SIG-M5 (cell line): ENCODE results near the gene SF3A2.
"Not testable (repeated sequence)": the region's sequence is repeated elsewhere in the genome, so short reads cannot be mapped to it uniquely, and the experiment has no call there.

Experiments
- DNase-seq: peaks from one replicate; lab custom pipeline; 2025; lab: John Stamatoyannopoulos, UW

Gene SF3A2, protein sequence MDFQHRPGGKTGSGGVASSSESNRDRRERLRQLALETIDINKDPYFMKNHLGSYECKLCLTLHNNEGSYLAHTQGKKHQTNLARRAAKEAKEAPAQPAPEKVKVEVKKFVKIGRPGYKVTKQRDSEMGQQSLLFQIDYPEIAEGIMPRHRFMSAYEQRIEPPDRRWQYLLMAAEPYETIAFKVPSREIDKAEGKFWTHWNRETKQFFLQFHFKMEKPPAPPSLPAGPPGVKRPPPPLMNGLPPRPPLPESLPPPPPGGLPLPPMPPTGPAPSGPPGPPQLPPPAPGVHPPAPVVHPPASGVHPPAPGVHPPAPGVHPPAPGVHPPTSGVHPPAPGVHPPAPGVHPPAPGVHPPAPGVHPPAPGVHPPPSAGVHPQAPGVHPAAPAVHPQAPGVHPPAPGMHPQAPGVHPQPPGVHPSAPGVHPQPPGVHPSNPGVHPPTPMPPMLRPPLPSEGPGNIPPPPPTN

DNA sequence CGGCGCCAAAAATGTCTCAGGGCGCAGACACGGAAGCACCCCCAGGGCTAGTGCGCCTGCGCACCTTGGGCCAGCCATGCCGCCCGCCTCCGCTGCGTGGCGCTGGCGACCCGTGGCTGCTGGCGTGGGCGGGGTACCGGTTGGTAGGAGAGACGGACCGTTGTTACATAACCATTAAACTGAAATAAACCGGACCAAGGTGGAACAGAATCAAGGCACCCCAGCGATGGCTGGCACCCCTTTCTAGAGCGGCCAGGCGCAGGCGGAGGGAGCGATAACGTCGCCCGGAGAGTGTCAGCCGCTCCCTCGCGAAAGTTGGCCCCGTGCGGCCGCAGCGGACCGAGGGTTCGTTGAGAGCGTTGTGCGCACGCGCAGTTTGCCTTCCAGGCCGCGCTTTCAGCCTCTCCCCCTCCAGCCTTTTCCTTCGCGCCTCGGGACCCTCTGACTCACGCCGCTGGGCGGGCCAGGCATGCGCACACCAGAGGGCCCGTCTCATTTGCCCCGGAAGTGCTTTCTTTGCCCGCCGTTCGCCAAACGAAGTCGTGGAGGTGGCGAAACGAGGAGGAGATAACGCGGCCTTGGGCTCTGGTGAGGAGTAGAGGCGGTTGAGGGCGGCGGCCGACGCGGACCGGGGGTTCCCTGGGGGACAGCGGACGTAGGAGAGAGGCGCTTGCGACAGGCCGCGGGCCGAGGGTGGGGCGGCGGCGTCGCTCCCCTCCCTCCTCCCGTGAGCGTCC lies at the start of gene SF3A2, which contains the start of gene PLEKHJ1:
SF3A2 (plus strand) TSS at position 511 of the 737 bp plus-strand sequence. CDS start 6,595 bp downstream, outside the sequence.
PLEKHJ1 (minus strand) TSS at position 16 of the 737 bp plus-strand sequence. CDS start 81 bp downstream, outside the sequence.
- DNase-seq = peak; percentile 79

DNA sequence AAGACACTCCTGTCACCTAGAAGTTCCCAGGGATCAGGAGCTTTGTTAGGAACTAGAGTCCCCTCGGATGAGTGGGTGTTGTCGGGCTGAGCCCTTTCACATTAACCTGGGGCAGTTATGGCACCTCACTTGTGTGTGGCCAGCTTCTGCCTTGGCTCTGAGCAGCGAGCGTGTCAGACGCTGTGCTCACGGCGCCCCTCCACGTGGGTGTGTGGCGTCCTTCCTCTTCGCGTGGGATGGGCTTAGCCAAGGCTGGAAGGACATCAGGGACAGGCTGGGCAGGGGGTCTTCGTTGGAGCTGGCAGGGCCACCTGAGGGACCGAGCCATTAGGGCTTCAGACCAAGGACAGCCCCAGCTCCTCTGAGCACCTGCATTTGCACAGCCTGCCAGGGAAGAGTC lies 49.5 kb upstream of the SF3A2 start:
- DNase-seq = no peak

DNA sequence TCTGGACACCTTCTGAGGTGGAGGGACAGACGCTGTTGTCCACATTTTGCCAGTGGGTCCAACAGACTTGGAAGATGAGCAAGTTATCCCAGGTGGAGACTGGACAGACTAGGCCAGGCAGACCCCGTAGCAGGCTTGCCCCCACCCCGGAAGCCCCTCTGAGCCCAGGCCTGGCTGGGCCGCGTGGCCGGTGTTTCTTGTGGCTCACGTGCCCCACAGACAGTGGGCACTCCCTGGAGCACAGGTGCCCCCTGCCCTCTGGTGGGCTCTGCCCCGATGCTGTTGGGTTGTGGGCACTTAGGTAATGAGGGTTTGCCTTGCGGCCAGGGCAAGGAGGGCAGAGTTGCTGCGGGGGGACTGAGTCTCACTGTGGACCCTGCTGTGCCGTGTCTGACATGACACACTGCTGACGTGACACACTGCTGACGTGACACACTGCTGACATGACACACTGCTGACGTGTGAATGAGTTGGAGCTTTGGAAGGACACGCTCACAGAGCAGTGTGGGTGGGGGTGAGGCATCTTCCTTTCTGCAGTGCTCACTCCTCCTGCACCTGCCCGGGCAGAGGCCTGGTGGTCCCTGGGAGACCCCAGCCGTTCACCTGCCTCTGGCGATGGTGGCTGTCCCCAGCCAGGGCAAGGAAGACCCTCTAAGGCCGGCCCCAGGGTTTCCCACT lies 47.8 kb upstream of the SF3A2 start:
- DNase-seq = no peak

DNA sequence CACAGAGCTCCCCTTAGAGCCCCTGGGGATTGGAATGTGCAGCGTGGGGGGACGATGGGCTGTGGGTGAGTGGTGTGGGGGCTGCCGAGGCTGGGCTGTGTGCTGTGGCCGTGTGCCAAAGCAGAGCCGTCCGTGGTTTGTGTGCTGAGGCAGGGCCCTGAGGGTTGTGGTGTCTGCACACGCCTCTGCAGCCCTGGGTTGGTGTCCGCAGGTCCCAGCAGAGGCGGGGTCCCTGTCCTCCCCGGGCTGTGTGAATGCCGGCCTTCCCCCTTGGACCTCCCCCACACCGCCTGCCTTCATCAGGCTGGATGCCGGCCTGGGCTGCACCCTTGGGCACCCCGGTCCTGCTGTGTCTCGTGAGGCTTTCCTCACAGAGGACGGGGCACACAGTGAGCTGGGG lies 46.7 kb upstream of the SF3A2 start:
- DNase-seq = no peak

DNA sequence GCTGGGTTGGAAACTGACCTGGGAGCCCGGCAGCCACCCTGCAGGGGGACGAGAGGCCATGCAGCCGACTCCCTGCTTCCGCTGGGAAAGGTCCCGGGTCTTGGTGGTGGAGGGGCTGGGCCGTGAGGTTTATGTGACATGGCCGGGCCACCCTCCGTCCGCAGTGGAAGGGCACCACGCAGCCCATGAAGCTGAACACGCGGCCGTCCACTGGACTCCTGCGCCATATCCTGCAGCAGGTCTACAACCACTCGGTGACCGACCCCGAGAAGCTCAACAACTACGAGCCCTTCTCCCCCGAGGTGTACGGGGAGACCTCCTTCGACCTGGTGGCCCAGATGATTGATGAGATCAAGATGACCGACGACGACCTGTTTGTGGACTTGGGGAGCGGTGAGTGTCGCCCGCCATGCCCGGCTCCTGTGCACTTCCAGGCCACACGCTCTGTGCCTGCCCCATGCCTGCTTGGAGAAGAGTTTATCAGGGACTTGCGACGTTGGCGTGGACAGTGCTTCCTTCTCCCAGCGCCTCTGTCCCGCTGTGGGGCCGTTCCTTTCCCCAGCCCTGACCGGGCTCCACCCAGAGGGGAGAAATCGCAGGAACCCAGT lies 45.7 kb upstream of the SF3A2 start:
- no peak for DNase-seq

DNA sequence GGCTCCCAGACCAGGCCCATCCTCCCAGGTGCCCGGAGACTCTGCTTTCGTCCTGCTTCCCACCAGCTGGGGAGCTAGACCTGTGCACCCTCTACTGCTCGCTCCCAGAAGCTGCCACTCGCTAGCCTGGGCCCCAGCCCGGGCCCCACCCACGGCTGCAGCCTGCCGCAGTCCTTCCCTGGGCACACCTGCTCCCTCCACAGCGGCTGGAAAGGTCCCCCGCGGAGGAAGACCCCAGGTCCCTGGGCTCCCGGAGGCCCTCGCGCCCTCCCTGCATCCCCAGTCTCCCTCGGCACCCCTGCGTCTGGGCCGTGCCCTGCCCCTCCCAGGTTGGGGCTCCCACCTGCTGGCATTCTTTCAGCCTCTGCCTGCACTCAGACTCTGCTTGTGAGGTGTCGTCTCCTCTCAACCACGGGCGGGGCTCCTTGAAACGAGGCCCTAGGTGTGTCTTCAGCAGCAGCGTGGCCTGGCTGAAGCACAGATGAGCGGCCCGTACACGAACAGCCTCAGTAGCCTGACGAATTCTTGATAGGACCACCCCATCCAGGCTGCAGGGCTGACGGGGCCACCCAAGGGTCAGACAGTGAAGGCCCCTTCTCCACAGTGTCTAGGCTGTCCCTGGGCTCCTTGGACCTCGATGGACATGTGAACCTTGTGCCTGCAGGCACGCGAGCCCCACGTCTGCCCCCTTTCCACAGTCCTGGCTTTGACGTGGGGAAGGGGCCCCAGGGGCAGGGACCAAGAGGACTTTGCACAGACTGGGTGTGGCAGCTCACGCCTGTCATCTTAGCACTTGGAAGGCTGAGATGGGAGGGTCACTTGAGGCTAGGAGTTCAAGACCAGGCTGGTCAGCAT lies 44.9 kb upstream of the SF3A2 start:
- no peak for DNase-seq

DNA sequence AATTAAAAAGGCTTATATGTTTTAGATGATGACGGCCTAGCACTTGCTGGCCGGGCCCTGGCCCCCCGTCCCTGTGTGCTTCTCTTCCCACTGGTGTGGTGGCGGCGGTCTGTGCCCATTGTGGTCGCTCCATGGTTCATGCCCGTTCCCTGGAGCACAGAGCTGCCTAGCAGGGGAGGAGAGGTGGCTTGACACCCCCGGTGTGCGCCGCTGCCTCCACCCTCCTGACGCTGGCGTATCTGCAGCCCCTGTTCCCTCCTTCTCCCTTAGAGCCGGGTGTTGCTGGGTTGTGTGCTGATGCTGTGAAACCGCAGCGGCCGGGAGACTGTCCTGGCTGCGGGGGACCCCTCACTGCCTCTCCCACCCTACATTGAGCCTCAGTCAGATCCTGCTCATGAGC lies 43.8 kb upstream of the SF3A2 start:
- DNase-seq = no peak

DNA sequence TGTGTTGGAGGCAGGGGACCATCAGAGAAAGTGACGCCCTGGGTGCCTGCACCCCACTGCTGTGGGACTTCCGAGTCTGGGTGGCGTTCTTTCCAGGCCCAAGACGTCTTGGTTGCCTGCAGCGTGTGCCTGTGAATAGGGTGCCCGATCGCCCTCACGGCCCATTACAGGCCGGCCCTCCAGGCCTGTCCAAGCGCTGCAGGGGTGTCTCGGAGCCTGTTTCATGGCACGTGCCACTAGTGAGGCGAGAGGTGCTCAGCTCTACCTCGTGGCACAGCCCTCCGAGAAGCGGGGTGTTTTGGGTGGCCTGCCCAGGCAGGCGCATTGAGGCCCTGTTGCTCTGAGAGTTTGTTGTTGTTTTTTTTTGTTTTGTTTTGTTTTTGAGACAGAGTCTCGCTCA lies 42.8 kb upstream of the SF3A2 start:
- no peak for DNase-seq

DNA sequence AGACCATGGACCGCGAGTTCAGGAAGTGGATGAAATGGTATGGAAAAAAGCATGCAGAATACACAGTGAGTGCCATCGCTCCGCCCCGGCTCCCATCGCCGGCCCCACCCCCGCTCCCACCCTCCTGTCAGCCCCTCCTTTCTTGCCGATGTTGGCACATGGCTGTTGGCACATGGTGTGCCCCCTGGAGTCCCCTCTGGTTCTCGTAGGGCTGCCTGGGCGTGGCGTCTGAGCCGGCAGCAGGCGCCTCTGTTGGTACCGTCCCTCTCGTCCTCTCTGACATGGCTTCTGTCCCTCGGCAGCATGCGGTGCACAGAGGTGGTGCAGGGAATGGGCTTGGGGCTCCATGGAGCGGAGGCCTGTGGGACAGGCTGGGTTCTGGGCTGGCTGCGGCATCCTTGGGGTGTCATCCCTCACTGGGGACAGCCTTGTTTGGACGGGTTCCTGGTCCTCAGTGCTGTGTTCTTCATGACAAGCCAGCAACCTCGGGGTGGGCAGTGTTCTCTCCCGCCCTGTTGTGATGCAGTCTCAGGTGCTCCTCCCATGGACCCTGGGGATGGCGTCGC lies 42.0 kb upstream of the SF3A2 start:
- no peak for DNase-seq

DNA sequence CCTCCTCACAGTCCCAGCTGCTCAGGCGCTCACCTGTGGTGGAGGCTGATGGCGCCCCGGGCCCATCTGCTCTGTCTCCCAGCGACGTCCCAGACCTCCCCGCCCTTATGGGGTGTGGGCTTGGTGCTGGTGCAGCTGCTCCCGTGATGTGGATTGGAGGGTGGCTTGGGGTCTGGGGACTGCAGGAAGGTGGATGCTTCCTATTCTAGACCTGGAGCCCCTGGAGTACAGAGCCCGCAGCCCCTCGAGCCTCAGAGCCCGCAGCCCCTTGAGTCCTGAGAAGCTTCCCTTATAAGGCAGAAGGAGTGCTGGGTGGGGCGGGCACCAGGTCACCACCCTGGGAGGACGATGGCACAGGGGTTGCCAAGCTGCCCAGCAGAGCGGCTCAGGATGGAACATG lies 41.3 kb upstream of the SF3A2 start:
- DNase-seq = no peak

DNA sequence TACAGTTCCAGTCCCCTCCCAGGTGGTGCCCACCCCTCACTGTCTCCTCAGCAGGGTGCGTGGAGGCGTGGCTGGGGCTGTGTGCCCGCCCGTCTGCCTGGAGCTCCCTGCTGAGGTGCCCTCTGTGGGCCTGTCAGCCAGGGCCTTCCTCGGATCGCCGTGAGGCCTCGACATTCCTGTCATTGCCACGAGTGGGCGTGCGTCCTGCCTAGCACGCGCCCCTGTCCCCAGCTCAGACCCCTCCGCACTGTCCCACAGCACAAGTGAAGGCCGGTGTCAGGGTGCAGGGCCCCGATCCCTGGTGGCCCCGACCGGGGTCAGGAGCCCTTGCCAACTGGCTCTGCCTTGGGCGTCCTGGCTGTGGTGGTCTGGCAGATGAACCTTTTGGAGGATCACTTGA lies 40.7 kb upstream of the SF3A2 start:
- no peak for DNase-seq

DNA sequence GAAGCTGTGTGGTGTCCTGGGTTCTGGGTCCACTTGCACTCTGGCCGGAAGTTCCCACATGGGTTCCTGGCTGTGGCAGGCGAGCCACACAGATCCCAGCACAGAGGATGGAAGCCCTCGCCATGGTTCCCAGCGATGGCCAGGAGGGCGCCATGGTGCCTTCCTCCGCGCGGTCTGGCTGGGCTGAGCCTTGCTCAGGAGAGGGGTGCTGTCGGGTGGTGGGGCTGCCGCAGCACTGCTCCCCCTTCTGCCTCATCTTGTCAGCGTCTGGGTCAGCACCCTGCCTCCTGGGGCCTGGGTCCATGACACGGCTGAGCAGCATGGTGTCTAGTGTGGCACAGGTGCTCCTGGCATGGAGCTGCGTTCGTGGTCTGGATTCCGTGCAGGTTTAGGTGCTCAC lies 39.4 kb upstream of the SF3A2 start:
- DNase-seq = no peak

DNA sequence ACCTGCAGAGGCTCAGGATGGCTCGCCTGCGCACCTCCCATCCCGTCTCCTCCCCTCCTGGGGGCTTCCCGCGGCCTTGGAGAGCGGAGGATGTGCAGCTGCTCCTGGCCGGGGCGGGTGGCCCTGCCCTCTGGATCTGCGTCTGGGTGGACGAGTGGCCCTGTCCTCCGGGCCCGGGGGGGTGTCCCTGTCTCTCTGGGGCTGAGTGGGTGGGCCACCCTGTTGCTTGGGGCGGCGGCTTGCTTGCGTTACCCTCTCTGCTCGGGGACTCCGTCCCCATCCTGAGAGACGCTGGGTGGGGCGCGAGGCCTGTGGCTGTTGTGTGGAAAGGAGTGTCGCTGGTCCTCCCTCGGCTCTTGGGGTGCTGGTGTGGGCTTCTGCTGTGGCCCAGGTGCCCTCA lies 38.3 kb upstream of the SF3A2 start:
- DNase-seq = no peak

DNA sequence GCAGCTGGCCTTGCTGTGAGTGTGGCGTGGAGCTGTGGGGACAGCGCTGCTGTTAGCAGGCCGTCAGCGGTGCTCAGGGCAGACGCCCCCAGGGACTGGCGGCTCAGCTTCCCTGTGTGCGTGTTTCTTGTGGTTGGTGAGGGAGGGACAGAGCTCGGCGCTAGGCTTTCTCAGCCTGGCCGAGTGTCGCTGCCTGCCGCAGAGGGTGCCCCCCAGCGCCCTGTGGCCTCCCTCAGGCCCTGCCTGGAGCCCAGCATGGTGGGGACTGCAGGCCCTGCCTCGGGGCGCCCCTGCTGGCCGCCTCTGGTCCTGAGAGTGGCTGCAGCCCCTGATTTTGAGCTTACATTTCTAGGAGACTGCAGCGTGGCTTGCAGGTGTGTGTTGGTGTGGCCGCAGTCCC lies 37.4 kb upstream of the SF3A2 start:
- no peak for DNase-seq

DNA sequence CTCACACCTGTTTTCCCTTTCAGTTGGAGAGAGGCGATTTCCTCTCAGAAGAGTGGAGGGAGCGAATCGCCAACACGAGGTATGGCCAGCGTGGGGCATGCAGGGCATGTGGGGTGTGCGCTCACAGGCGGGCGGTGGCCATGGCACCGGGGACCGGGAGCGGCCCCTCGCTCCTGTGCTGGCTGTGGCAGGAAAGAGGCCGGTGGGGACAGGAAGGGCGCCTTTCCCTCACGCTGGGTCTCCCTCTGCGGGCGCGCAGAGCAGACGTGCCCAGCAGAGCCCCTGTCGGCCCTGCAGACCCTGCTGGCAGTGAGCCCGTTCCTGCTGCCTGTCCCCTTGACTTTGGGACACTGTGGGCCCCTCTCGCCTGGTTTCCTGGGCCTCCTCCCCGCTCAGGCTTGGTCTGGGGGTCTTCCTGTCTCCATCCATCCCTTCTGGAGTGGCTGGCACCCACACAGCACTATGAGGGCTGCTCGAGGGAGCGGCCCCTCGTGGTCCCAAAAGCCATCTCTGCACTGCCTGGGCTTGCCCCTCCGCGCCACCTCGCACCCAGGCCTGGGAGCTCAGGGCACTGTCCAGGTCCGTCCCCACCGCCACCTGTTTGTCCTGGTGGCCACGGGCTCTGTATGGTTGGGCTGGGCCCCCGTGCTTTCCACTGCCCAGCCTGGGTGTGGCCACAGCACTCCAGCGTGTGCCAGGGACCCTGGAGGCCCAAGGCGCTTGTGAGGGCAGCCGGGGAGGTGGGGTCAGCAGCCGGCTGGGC lies 36.6 kb upstream of the SF3A2 start:
- DNase-seq = no peak

DNA sequence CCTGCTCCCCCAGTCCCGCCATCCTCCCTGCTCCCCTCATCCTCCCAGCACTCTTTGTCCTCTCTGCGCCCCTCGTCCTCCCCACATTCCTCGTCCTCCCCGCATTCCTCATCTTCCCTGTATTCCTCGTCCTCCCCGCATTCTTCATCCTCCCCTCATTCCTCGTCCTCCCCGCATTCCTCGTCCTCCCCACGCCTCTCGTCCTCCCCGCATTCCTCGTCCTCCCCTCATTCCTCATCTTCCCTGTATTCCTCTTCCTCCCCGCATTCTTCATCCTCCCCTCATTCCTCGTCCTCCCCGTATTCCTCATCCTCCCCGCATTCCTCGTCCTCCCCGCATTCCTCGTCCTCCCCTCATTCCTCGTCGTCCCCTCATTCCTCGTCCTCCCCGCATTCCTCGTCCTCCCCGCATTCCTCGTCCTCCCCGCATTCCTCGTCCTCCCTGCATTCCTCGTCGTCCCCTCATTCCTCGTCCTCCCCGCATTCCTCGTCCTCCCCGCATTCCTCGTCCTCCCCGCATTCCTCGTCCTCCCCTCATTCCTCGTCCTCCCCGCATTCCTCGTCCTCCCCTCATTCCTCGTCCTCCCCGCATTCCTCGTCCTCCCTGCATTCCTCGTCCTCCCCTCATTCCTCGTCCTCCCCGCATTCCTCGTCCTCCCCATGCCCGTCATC lies 35.9 kb upstream of the SF3A2 start:
- DNase-seq = not testable (repeated sequence)

DNA sequence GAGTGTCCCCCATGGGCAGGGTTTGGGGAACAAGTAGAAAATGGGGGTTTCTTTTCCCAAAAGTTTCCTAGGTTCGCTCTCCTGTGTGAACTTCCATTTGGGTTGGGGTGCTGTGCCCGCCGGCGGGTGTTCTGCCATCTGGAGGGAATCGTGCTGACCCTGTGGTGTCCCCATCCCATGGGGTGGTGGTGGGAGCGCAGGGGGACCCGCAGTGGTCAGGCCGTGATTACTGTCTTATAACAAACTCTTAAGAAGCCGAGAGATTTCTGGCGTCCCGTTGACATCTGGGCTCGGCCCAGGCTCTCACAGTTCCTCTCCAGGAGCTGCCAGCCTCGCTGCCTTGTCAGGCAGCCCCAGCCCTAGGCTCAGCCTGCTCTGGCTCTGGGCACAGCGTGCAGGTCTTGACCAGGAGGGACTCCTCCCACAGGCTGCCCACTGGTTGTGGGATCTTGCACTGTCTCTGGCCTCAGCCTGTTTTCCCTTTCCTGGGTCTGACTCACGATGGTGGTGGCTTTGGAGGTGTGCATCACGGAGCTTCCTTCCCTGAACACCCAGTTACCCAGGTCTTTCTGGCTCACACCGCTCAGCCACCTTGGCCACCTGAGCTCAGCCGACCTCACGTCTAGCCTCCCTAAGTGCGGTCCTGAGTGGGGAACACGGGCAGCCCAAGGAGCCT lies 35.0 kb upstream of the SF3A2 start:
- no peak for DNase-seq

DNA sequence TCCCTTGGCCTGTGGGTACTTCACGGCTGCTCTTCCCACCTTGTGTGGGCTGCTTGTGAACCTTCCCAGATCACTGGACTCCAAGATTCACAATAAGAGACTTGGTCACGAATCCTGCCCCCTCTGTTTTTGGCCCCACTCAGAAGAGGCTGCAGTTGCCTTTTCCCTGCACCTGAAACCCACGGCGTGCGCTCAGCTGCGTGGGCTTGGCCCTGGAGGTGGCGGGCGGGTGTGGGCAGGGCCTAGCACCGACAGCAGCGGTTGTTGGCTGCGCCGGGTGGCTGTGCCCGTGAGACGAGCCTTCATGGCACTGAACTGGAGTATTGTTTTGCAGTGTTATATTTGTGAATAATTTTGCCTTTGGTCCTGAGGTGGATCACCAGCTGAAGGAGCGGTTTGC lies 34.3 kb upstream of the SF3A2 start:
- no peak for DNase-seq

DNA sequence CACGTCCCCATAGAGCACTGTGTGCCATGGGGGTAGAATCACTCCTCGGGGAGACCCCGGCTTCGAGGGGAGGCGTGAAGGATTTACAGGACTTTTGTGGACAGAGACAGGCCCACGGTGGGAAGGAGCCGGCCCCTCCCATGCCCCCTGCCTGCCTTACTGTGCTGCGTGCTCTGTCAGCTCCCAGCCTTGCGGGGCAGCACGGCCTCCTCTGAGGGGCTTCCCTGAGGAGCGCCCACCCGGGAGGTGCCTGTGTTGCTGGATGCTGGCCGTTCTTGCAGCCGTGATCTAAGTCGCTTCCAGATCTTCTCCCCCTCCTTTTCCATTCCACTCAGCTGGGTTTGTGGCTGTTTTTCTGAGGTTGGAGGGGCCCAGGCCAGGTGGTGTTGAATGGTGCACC lies 29.6 kb upstream of the SF3A2 start:
- DNase-seq = no peak
